Measurements from ENCODE around the gene APH1B.

Gene APH1B

GRCh38 chr15:63250312-63250965 is 27.0 kb upstream of the APH1B start:
- peak; percentile 100 for DNase-seq (ENCODE audit: low read depth)
- H3K4me3 ChIP-seq (ENCODE audit: control insufficient read depth, low read depth, low read length) = no peak overlapping the region
- TF ChIP-seq CTCF (conservative IDR thresholded peaks at IDR 0.05; ENCODE audit: control insufficient read depth, insufficient read depth, low read depth, low read length) = no peak

- no peak overlapping the region for H3K4me3 ChIP-seq (ENCODE audit: control insufficient read depth, low read depth, low read length)
- TF ChIP-seq CTCF (conservative IDR thresholded peaks at IDR 0.05; ENCODE audit: control insufficient read depth, insufficient read depth, low read depth, low read length) = no peak
- DNase-seq (ENCODE audit: low read depth) = no peak
These were observed 25.7 kb upstream of the APH1B start for GRCh38 chr15:63251701-63252100.

- TF ChIP-seq CTCF (conservative IDR thresholded peaks at IDR 0.05; ENCODE audit: control insufficient read depth, insufficient read depth, low read depth, low read length) = no peak
- DNase-seq (ENCODE audit: low read depth) = no peak
- no peak overlapping the region for H3K4me3 ChIP-seq (ENCODE audit: control insufficient read depth, low read depth, low read length)
These were observed 25.1 kb upstream of the APH1B start for GRCh38 chr15:63252292-63252691.

GRCh38 chr15:63254991-63255390 is 22.4 kb upstream of the APH1B start:
- no peak overlapping the region for H3K4me3 ChIP-seq (ENCODE audit: control insufficient read depth, low read depth, low read length)
- DNase-seq (ENCODE audit: low read depth) = no peak
- TF ChIP-seq CTCF (conservative IDR thresholded peaks at IDR 0.05; ENCODE audit: control insufficient read depth, insufficient read depth, low read depth, low read length) = no peak

- DNase-seq (ENCODE audit: low read depth) = no peak
- no peak overlapping the region for H3K4me3 ChIP-seq (ENCODE audit: control insufficient read depth, low read depth, low read length)
- no peak for TF ChIP-seq CTCF (conservative IDR thresholded peaks at IDR 0.05; ENCODE audit: control insufficient read depth, insufficient read depth, low read depth, low read length)
These were observed 21.9 kb upstream of the APH1B start for GRCh38 chr15:63255489-63255990.

- H3K4me3 ChIP-seq (ENCODE audit: control insufficient read depth, low read depth, low read length) = no peak overlapping the region
- TF ChIP-seq CTCF (conservative IDR thresholded peaks at IDR 0.05; ENCODE audit: control insufficient read depth, insufficient read depth, low read depth, low read length) = no peak
- DNase-seq (ENCODE audit: low read depth) = peak; percentile 83
These were observed 20.8 kb upstream of the APH1B start for GRCh38 chr15:63256433-63257274.
